Aorta (tissue), 5 donors: ENCODE results near the gene PLXNB1. TPM values are rescaled to one million over a fixed set of nuclear protein-coding genes. Genes with fewer than 3 reads are reported as not detected.

ENCODE experiments used
- ATAC-seq: fragments of 200-7000 bp; cut with Tn5 transposase; one replicate; pipeline ENCODE4 v1.9.1; 2022; ENCODE audit warnings: moderate library complexity; ENCODE audit not compliant: low FRiP score
- DNase-seq, 2 donors: peaks; one replicate each; pipeline ENCODE4 v3.0.0-alpha.2; 2020
- H3K27ac ChIP-seq, 2 donors: one replicate each; pipeline ENCODE4 v1.5.1; 2013; ENCODE audit warnings: low read length in 2 of 2, mild to moderate bottlenecking in 2 of 2, moderate library complexity in 2 of 2, control low read depth in 1 of 2, inconsistent platforms in 1 of 2, low read depth in 1 of 2
- H3K27me3 ChIP-seq, 2 donors: one replicate each; pipeline ENCODE4 v1.6.1; 2013; ENCODE audit warnings: control low read depth in 1 of 2, low read length in 1 of 2, mild to moderate bottlenecking in 1 of 2, moderate library complexity in 1 of 2; ENCODE audit not compliant: insufficient read depth in 2 of 2, control insufficient read depth in 1 of 2
- H3K36me3 ChIP-seq, 2 donors: one replicate each; pipeline ENCODE4 v1.6.1; 2013; ENCODE audit warnings: control low read depth in 1 of 2, low read length in 1 of 2, mild to moderate bottlenecking in 1 of 2; ENCODE audit not compliant: insufficient read depth in 2 of 2, control insufficient read depth in 1 of 2
- H3K4me1 ChIP-seq, 2 donors: one replicate each; pipeline ENCODE4 v1.6.1; 2013; ENCODE audit warnings: low read length in 2 of 2, control low read depth in 1 of 2, mild to moderate bottlenecking in 1 of 2, moderate library complexity in 1 of 2; ENCODE audit not compliant: insufficient read depth in 2 of 2, control insufficient read depth in 1 of 2
- H3K4me3 ChIP-seq, 2 donors: one replicate each; pipeline ENCODE4 v1.5.1; 2013; ENCODE audit warnings: low read length in 2 of 2, control low read depth in 1 of 2, mild to moderate bottlenecking in 1 of 2
- H3K9me3 ChIP-seq: one replicate; pipeline ENCODE4 v1.6.1; 2013; ENCODE audit warnings: mild to moderate bottlenecking, low read length; ENCODE audit not compliant: control insufficient read depth
- WGBS, 2 donors: extraction: QIAGEN DNeasy Blood & Tissue Kit; methylation state at CpG; one replicate each; pipeline ENCODE4 v1.1.7; 2013; 5-methylcytosine and 5-hydroxymethylcytosine counted together
- intact Hi-C, 2 donors: fragments of 100-400 bp; cut with DNase I; formaldehyde crosslinking; loops; one replicate each; pipeline versions ENCODE4 v1.14.2 to v1.15.0; 2022
- polyA plus RNA-seq, 2 donors: library from polyadenylated mRNA; stranded (reverse); fragments of 200-250 nt; gene quantifications; one replicate each; pipeline ENCODE4 v1.2.3, GENCODE V29; 2013
- total RNA-seq, 2 donors: library from RNA; stranded (reverse); fragmentation: NEBNext Ultra II Directional; extraction: Animal tissue kit (Norgen Biotek cat#: 25700); gene quantifications; one replicate each; pipeline ENCODE4 v1.2.1, GENCODE V29; 2021
- donor health status: healthy with polysubstance abuse.
- donor health status: Bipolar disorder and iron deficiency.
- donor health status: DM: no; HTN: no; CAD: no.
- donor health status: DM: no; HTN: no; CAD: no.
- donor health status: DM: yes; HTN: yes; CAD: no.

The PLXNB1 gene
- total and polyA plus RNA-seq, 4 donors = 26.3 to 235 (median 92.5) TPM

- Histone ChIP-seq H3K4me3 (no peak overlapping the region), H3K27me3 (no peaks in the 10 kb centered on the region), H3K9me3 (no peaks in the 10 kb centered on the region), H3K27ac (no peak overlapping the region), H3K36me3 (peaks cover 0 to 5% of the 10 kb centered on the region in 2 donors), H3K4me1 (no peaks in the 10 kb centered on the region)
- ATAC-seq = no peak
- 92 to 93% methylated on average over 14 of the region's 14 CpGs for WGBS, 2 donors
- no peak for DNase-seq
- intact Hi-C loops = no loop called here
Measured at GRCh38 chr3:48420561-48420960, 9.3 kb downstream of the PLXNB1 start.

- no peaks in the 10 kb centered on the region for H3K27me3 ChIP-seq
- H3K9me3 ChIP-seq = no peaks in the 10 kb centered on the region
- H3K27ac ChIP-seq = no peak overlapping the region
- intact Hi-C loops = no loop called here
- no peak for ATAC-seq
- no peak overlapping the region for H3K4me3 ChIP-seq
- H3K4me1 ChIP-seq = no peaks in the 10 kb centered on the region
- WGBS, 2 donors = 89 to 91% methylated on average over 17 of the region's 17 CpGs
- DNase-seq = no peak
- H3K36me3 ChIP-seq = peaks cover 0 to 8% of the 10 kb centered on the region in 2 donors
Measured at GRCh38 chr3:48419597-48419996, 10.3 kb downstream of the PLXNB1 start.

GRCh38 chr3:48419149-48419548 is 10.7 kb downstream of the PLXNB1 start:
- Histone ChIP-seq H3K27me3 (no peaks in the 10 kb centered on the region), H3K36me3 (peaks cover 0 to 8% of the 10 kb centered on the region in 2 donors), H3K27ac (no peak overlapping the region), H3K4me3 (no peak overlapping the region), H3K9me3 (no peaks in the 10 kb centered on the region), H3K4me1 (no peaks in the 10 kb centered on the region)
- WGBS, 2 donors = 90 to 92% methylated on average over 9 of the region's 9 CpGs
- no peak for ATAC-seq
- intact Hi-C loops = no loop called here
- DNase-seq = peak in 1 of 2 donors; percentile 17

- Histone ChIP-seq H3K4me3 (no peak overlapping the region), H3K9me3 (no peaks in the 10 kb centered on the region), H3K27ac (no peak overlapping the region), H3K27me3 (no peaks in the 10 kb centered on the region), H3K4me1 (no peaks in the 10 kb centered on the region), H3K36me3 (peaks cover 0 to 8% of the 10 kb centered on the region in 2 donors)
- 71 to 80% methylated on average over 9 of the region's 9 CpGs for WGBS, 2 donors
- intact Hi-C loops = no loop called here
- DNase-seq (no peak), ATAC-seq (no peak)
Measured at GRCh38 chr3:48418651-48419050, 11.2 kb downstream of the PLXNB1 start.

- DNase-seq = no peak
- no peak for ATAC-seq
- WGBS, 2 donors = 88 to 90% methylated on average over 17 of the region's 17 CpGs
Measured at GRCh38 chr3:48418140-48418539, 11.7 kb downstream of the PLXNB1 start.

GRCh38 chr3:48417529-48418108 is 12.3 kb downstream of the PLXNB1 start:
- H3K27ac ChIP-seq = no peak overlapping the region
- no peaks in the 10 kb centered on the region for H3K27me3 ChIP-seq
- 90% methylated on average over 8 to 14 of the region's 14 CpGs for WGBS, 2 donors
- H3K36me3 ChIP-seq = peaks cover 0 to 9% of the 10 kb centered on the region in 2 donors
- DNase-seq (peak in 1 of 2 donors; percentile 22), ATAC-seq (no peak)
- H3K4me1 ChIP-seq = no peaks in the 10 kb centered on the region
- H3K4me3 ChIP-seq = no peak overlapping the region
- intact Hi-C loops = no loop called here
- no peaks in the 10 kb centered on the region for H3K9me3 ChIP-seq

More at GRCh38 chr3:48418140-48418539, 11.7 kb downstream of the PLXNB1 start:
- Histone ChIP-seq H3K36me3 (peaks cover 0 to 8% of the 10 kb centered on the region in 2 donors), H3K4me1 (no peaks in the 10 kb centered on the region), H3K4me3 (no peak overlapping the region), H3K27me3 (no peaks in the 10 kb centered on the region), H3K27ac (no peak overlapping the region), H3K9me3 (no peaks in the 10 kb centered on the region)
- intact Hi-C loops = no loop called here

- DNase-seq (peak in 1 of 2 donors; percentile 6), ATAC-seq (no peak)
- Histone ChIP-seq H3K27ac (no peak overlapping the region), H3K4me3 (no peak overlapping the region), H3K4me1 (no peaks in the 10 kb centered on the region), H3K9me3 (no peaks in the 10 kb centered on the region), H3K27me3 (no peaks in the 10 kb centered on the region), H3K36me3 (peaks cover 0 to 16% of the 10 kb centered on the region in 2 donors)
- WGBS, 2 donors = 93 to 94% methylated on average over 4 of the region's 4 CpGs
- intact Hi-C loops = no loop called here
Measured at GRCh38 chr3:48416546-48416945, 13.3 kb downstream of the PLXNB1 start.

- no peaks in the 10 kb centered on the region for H3K9me3 ChIP-seq
- no peak overlapping the region for H3K27ac ChIP-seq
- intact Hi-C loops = no loop called here
- DNase-seq = peak in 1 of 2 donors; percentile 35
- peaks cover 0 to 16% of the 10 kb centered on the region in 2 donors for H3K36me3 ChIP-seq
- ATAC-seq = no peak
- no peaks in the 10 kb centered on the region for H3K27me3 ChIP-seq
- H3K4me1 ChIP-seq = no peaks in the 10 kb centered on the region
- no peak overlapping the region for H3K4me3 ChIP-seq
- 90% methylated on average over 14 of the region's 14 CpGs for WGBS, 2 donors
Measured at GRCh38 chr3:48416091-48416505, 13.8 kb downstream of the PLXNB1 start.

GRCh38 chr3:48415251-48415953 is 14.5 kb downstream of the PLXNB1 start:
- no peak overlapping the region for H3K27ac ChIP-seq
- 79 to 80% methylated on average over 24 of the region's 24 CpGs for WGBS, 2 donors
- peaks cover 0 to 18% of the 10 kb centered on the region in 2 donors for H3K36me3 ChIP-seq
- ATAC-seq = no peak
- no peak overlapping the region for H3K4me3 ChIP-seq
- DNase-seq = peak; percentile 44 to 71
- H3K27me3 ChIP-seq = no peaks in the 10 kb centered on the region
- H3K4me1 ChIP-seq = no peaks in the 10 kb centered on the region
- no peaks in the 10 kb centered on the region for H3K9me3 ChIP-seq
- intact Hi-C loops = no loop called here
